Large intestine (tissue), 3 donors: ENCODE data around the gene FAM98B. TPM values are rescaled to one million over a fixed set of nuclear protein-coding genes. Genes with fewer than 3 reads are reported as not detected.

Experiments used
- DNase-seq, 2 donors: peaks; one replicate each; pipeline versions ENCODE4 v3.0.0 to v3.0.0-alpha.2; 2013
- H3K27ac ChIP-seq: one replicate; pipeline ENCODE4 v1.5.1; 2013; ENCODE audit warnings: low read length
- H3K27me3 ChIP-seq: 2 replicates; pipeline ENCODE4 v1.6.1; 2013; ENCODE audit warnings: low read length; ENCODE audit not compliant: control insufficient read depth, insufficient read depth
- H3K36me3 ChIP-seq: 2 replicates; pipeline ENCODE4 v1.6.1; 2013; ENCODE audit warnings: low read length; ENCODE audit not compliant: control insufficient read depth, insufficient read depth
- H3K4me1 ChIP-seq: one replicate; pipeline ENCODE4 v1.6.1; 2013; ENCODE audit warnings: low read length; ENCODE audit not compliant: control insufficient read depth, insufficient read depth
- H3K4me3 ChIP-seq: one replicate; pipeline ENCODE4 v1.5.1; 2013; ENCODE audit warnings: low read length
- H3K9me3 ChIP-seq: one replicate; pipeline ENCODE4 v1.6.1; 2013; ENCODE audit warnings: mild to moderate bottlenecking, low read depth, low read length, moderate library complexity; ENCODE audit not compliant: control insufficient read depth
- WGBS: methylation state at CpG from one replicate; pipeline ENCODE4 v1.1.5; 2013; ENCODE audit warnings: low lambda C conversion rate; ENCODE audit not compliant: insufficient coverage; 5-methylcytosine and 5-hydroxymethylcytosine counted together
- polyA plus RNA-seq: library from polyadenylated mRNA; unstranded; fragments of 120-200 nt; gene quantifications from one replicate; pipeline ENCODE4 v1.2.1, GENCODE V29; 2013

FAM98B gene
- polyA plus RNA-seq, 1 donor, result 31.3 TPM

GRCh38 chr15:38520035-38520434 lies 66.1 kb downstream of the FAM98B start:
- WGBS, result no CpG with 5 or more reads among the region's 3 CpGs
- no peaks in the 10 kb centered on the region for H3K9me3 ChIP-seq

GRCh38 chr15:38521316-38521715 lies 67.4 kb downstream of the FAM98B start:
- Histone ChIP-seq H3K36me3 (no peaks in the 10 kb centered on the region), H3K27me3 (no peaks in the 10 kb centered on the region), H3K9me3 (no peaks in the 10 kb centered on the region), H3K27ac (no peak overlapping the region), H3K4me1 (no peaks in the 10 kb centered on the region), H3K4me3 (no peak overlapping the region)
- DNase-seq, result no peak
- WGBS, result no CpG with 5 or more reads among the region's 5 CpGs

More at GRCh38 chr15:38520035-38520434, 66.1 kb downstream of the FAM98B start:
- Histone ChIP-seq H3K36me3 (no peaks in the 10 kb centered on the region), H3K4me1 (no peaks in the 10 kb centered on the region), H3K27me3 (no peaks in the 10 kb centered on the region), H3K4me3 (no peak overlapping the region), H3K27ac (no peak overlapping the region)
- no peak for DNase-seq

- WGBS, result 60% methylated on average over 1 of the region's 4 CpGs
- H3K4me3 ChIP-seq, result no peak overlapping the region
- no peaks in the 10 kb centered on the region for H3K27me3 ChIP-seq
- no peak overlapping the region for H3K27ac ChIP-seq
- no peak for DNase-seq
- H3K9me3 ChIP-seq, result no peaks in the 10 kb centered on the region
- H3K4me1 ChIP-seq, result no peaks in the 10 kb centered on the region
- H3K36me3 ChIP-seq, result no peaks in the 10 kb centered on the region
These were observed 69.0 kb downstream of the FAM98B start for GRCh38 chr15:38522922-38523321.

GRCh38 chr15:38524156-38524555 lies 70.2 kb downstream of the FAM98B start:
- 100% methylated on average over 1 of the region's 5 CpGs for WGBS
- Histone ChIP-seq H3K27me3 (no peaks in the 10 kb centered on the region), H3K27ac (no peak overlapping the region), H3K9me3 (no peaks in the 10 kb centered on the region), H3K36me3 (no peaks in the 10 kb centered on the region), H3K4me3 (no peak overlapping the region), H3K4me1 (no peaks in the 10 kb centered on the region)
- no peak for DNase-seq

- no peak for DNase-seq
- WGBS, result no CpG with 5 or more reads among the region's 6 CpGs
- Histone ChIP-seq H3K27me3 (no peaks in the 10 kb centered on the region), H3K4me3 (no peak overlapping the region), H3K9me3 (no peaks in the 10 kb centered on the region), H3K27ac (no peak overlapping the region), H3K36me3 (no peaks in the 10 kb centered on the region), H3K4me1 (no peaks in the 10 kb centered on the region)
These were observed 71.6 kb downstream of the FAM98B start for GRCh38 chr15:38525489-38525888.

GRCh38 chr15:38526158-38526557 lies 72.2 kb downstream of the FAM98B start:
- Histone ChIP-seq H3K27me3 (no peaks in the 10 kb centered on the region), H3K4me3 (no peak overlapping the region), H3K27ac (no peak overlapping the region), H3K36me3 (no peaks in the 10 kb centered on the region), H3K4me1 (no peaks in the 10 kb centered on the region), H3K9me3 (no peaks in the 10 kb centered on the region)
- 100% methylated on average over 2 of the region's 2 CpGs for WGBS
- no peak for DNase-seq

GRCh38 chr15:38528294-38528693 lies 74.4 kb downstream of the FAM98B start:
- DNase-seq, result no peak
- H3K27me3 ChIP-seq, result no peaks in the 10 kb centered on the region
- 100% methylated on average over 1 of the region's 1 CpG for WGBS

GRCh38 chr15:38530113-38530512 lies 76.2 kb downstream of the FAM98B start:
- Histone ChIP-seq H3K4me3 (no peak overlapping the region), H3K4me1 (no peaks in the 10 kb centered on the region), H3K27me3 (no peaks in the 10 kb centered on the region), H3K36me3 (no peaks in the 10 kb centered on the region), H3K9me3 (no peaks in the 10 kb centered on the region), H3K27ac (no peak overlapping the region)
- no peak for DNase-seq
- WGBS, result no CpG with 5 or more reads among the region's 1 CpG

More at GRCh38 chr15:38528294-38528693, 74.4 kb downstream of the FAM98B start:
- no peaks in the 10 kb centered on the region for H3K4me1 ChIP-seq
- H3K9me3 ChIP-seq, result no peaks in the 10 kb centered on the region
- H3K4me3 ChIP-seq, result no peak overlapping the region
- H3K27ac ChIP-seq, result no peak overlapping the region
- H3K36me3 ChIP-seq, result no peaks in the 10 kb centered on the region

- 80% methylated on average over 3 of the region's 4 CpGs for WGBS
- DNase-seq, result no peak
- Histone ChIP-seq H3K27me3 (no peaks in the 10 kb centered on the region), H3K4me1 (no peaks in the 10 kb centered on the region), H3K36me3 (no peaks in the 10 kb centered on the region), H3K9me3 (no peaks in the 10 kb centered on the region), H3K27ac (no peak overlapping the region), H3K4me3 (no peak overlapping the region)
These were observed 77.6 kb downstream of the FAM98B start for GRCh38 chr15:38531509-38531908.

- Histone ChIP-seq H3K27ac (no peak overlapping the region), H3K27me3 (no peaks in the 10 kb centered on the region), H3K4me3 (no peak overlapping the region), H3K36me3 (no peaks in the 10 kb centered on the region), H3K4me1 (no peaks in the 10 kb centered on the region), H3K9me3 (no peaks in the 10 kb centered on the region)
- WGBS, result 60% methylated on average over 1 of the region's 3 CpGs
- no peak for DNase-seq
These were observed 78.8 kb downstream of the FAM98B start for GRCh38 chr15:38532728-38533127.

GRCh38 chr15:38533416-38533915 lies 79.5 kb downstream of the FAM98B start:
- no peak for DNase-seq
- no peaks in the 10 kb centered on the region for H3K9me3 ChIP-seq
- no peak overlapping the region for H3K27ac ChIP-seq
- H3K36me3 ChIP-seq, result no peaks in the 10 kb centered on the region
- no peaks in the 10 kb centered on the region for H3K27me3 ChIP-seq
- H3K4me3 ChIP-seq, result no peak overlapping the region
- whole genome bisulfite sequencing, result no CpG with 5 or more reads among the region's 6 CpGs
- H3K4me1 ChIP-seq, result no peaks in the 10 kb centered on the region
